ENCODE results near the gene TESMIN.

Gene TESMIN

DNA sequence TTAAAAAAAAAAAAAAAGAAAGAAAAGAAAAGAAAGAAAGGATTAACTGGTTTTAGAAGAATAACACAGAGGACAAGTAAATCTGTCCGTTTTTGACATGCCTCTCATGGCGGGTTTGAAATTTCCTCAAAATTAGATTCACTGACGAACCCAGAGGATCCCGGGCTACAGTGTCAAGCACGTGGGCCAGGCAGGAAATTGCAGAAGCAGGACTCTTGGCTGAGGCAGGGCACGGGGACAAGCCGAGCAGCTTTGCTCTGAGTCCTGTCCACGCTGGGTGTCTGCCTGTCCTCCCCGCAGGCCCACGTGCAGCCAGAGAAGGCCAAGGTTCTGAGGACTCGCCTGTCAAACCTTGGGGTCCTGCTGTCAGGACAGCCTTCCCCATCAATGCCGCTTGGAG lies 42.3 kb downstream of the TESMIN start:
- DNase-seq (ENCODE audit: low spot score) = no peak

DNA sequence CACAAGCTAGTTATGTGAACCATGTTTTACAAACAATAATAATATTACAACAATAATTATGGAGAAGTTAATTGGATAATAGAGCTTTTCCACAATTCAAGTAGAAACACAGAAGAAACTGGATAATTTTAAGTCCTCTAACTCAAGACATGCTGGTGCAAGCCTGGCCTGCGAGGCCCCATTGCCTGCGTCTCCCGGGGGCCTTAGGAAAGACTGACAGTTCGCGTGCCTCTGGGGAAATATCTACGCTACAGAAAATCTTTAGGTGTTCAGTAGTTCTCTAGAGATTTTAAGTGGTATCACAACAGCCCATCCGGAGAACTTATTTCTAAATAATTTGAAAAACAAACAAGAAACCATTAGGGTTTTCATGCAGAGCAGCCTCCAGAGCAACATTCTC lies 43.8 kb downstream of the TESMIN start:
- DNase-seq (ENCODE audit: low spot score) = no peak

DNA sequence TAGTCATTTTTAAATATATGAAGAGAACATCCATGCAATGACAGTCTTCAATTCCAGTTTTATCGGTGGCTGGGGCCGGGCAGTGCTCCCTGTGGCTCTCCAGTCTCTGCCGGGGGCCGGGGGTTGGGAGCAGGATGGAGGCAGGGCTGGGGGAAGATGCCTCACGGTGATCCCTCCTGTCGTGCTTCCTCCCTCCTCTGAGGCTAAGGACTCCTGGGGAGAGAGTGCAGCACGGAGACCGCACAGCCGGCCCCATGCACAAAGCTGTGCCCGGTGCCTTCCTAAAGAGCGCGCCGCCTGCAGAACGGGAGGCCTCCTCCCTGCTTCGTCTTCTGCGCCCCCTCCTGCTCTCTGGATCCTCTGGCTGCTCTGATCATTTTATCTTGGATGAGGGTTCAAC lies 46.4 kb downstream of the TESMIN start:
- no peak for DNase-seq (ENCODE audit: low spot score)

DNA sequence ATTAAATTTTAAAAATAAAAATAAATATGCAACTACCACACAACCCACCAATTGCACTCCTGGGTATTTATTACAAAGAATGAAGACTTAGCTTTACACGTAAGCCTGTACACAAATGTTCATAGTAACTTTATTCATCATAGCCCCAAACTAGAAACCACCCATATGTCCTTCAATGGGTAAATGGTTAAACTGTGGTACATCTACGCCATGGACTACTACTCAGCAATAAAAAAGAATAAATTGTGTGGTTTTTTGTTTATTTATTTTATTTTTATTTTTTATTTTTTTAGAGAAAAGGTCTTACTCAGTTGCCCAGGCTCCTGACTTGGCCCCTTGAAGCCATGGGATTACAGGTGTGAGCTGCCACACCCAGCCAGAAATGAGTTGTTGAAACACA lies 52.3 kb downstream of the TESMIN start:
- DNase-seq (ENCODE audit: low spot score) = no peak

DNA sequence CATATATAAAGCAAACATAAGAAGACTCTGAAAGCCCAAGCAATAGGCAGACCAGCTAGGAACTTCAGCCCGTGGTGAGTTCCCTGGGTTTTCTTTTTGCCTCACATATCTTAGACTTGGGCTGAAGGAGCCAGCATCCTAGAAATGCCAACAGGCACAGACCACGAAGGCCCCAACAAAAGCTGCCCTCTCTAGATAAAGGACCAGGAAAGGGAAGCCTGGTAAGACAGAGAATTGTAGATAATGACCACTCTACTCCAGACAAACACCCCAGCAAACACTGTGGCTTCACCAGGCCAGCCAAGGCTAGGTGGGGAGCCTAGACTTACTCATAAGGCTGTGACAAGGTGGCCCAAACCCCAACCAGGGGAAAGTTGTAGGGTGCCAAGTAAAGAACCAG lies 55.8 kb downstream of the TESMIN start:
- DNase-seq (ENCODE audit: low spot score) = no peak

DNA sequence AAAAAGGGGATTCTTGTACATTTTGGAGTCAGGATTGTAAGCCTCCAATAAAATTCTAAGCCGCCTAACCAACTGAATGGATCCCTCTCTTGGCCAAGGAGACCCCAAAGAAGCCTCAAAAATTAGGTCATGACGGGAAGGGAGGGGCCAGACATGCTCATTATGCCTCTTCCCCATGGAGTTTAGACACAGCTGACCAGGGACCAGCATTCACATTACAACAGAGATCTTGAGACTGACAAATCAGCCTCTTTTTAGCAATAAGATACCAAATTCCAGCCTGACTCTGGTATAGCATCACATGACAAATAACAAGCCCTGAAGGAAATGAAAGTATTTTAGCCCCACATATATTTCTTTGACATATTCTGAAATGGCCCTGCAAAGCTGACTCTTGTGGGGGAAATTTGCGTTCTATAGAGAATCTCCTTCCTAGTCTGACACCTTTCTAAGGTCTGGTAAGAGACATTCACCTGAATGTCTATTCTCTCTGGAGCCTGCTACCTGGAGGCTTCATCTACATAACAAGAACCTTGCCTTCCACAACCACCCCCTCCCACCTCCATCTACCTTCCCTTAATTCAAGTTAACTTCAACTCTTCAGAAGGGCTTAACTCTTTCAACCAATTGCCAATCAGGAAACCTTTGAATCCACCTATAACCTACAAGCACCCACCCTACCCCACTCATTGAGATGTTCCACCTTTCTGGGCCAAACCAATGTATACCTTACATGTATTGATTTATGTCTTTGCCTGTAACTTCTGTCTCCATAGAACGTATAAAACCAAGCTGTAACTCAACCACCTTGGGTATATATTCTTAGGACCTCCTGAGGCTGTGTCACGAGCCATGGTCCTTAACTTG lies 56.7 kb downstream of the TESMIN start:
- no peak for DNase-seq (ENCODE audit: low spot score)

DNA sequence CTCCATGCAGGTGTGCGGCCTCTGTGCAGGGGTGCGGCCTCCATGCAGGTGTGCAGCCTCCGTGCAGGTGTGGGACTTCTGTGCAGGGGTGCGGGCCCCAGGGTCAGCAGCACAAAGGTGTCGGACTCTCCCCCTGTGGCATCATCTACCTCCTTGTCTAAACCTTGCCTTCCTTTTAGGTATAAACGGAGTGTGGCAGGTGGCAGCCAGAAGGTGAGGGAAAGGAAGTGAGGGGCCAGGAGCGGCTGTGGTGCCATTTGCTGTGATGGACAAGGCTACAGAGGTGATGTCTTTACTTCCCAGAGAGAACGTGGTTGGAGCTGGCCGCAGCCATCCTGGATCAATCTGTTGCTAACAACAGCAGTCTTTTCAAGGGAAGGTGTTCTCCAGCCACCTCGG lies 57.8 kb downstream of the TESMIN start:
- DNase-seq (ENCODE audit: low spot score) = no peak

DNA sequence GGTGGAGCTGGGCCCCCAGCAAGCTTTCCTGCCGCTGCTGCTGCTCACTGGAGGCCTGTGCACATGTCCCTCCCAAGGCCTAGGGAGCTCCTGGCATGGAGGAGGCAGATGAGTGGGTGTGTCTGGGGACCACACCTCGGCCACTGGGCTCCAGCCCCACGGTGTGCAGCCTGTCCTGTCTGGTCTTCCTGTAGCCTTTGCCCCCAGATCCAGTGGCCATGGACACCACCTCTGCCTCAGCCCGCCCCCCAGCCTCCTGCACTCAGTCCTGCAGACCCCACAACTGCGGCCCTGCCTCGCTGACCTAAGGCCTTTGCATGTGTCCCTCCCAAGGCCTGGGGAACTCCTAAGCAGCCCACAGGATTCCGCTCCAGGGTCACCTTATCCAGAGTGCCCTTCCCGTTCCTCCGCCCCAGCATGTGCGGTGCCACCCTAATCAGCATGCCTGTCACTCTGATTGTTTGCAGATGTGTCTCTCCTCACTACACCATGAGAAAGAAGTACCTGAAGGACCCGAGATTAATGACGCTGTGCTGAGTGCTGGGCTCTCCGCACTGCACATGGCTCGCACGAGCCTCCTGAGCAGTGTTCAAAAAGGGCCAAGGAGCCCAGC lies 58.3 kb downstream of the TESMIN start:
- DNase-seq (ENCODE audit: low spot score) = no peak

DNA sequence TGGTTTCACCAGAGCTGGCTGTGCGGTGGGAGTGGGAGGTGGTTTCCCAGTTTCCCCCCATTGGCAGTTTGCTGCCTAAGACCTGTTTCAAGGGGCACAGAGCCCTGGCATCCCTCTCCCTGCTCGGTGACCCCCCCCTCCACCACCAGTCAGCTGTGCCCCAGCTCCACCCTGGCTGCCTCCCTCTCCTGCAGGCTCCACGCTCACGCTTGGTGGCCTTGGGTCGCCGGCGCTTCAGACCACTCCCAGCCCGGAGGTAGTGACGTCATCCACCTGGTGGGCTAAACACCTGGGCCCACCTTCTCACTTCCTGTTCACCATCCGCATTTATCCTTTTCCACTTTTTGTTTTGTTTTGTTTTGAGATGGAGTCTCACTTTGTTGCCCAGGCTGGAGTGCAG lies 59.2 kb downstream of the TESMIN start:
- no peak for DNase-seq (ENCODE audit: low spot score)

DNA sequence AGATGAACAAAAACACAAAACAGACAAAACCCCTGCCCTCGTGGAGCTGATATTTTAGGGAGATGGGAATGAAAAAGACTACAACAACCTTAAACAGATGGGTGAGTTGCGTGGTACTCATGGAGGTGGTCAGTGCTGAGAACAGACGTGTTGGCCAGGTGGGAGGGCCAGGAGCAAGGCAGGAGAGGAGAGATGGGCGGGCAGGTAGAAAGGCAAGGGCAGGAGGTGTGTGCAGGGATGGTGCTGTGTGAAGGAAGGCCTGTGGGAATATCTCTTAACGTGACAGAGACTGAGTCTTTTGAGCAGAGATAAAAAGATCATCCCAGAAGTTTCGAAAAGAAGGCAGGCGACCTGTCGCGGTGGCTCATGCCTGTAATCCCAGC lies 59.9 kb downstream of the TESMIN start:
- no peak for DNase-seq (ENCODE audit: low spot score)

DNA sequence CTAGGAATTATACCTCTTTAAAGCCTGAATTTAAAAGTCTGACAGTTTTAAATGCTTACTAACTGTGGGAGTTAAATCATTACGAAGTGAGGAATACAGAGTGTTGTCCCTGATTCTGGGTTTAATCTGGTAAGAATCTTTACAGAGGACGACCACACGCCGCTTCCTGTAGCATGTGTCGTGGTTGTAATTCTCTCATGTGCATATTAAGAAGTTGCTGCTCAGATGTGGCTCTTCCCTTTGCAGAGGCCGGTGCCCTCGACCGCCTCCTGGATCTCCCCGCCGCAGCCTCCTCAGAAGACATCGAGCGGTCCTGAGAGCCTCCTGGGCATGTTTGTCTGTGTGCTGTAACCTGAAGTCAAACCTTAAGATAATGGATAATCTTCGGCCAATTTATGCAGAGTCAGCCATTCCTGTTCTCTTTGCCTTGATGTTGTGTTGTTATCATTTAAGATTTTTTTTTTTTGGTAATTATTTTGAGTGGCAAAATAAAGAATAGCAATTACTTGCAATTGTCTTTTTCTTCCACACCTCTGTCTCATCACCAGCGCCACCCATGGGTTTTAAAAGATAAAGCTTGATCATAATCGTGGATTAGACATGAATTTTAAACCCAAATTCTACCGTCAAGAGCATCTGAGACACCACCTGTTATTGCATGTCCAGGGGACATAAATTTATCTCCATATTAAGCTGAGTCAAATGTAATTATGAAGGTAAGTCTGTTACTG lies 60.5 kb downstream of the TESMIN start:
- peak; percentile 7 for DNase-seq (ENCODE audit: low spot score)

DNA sequence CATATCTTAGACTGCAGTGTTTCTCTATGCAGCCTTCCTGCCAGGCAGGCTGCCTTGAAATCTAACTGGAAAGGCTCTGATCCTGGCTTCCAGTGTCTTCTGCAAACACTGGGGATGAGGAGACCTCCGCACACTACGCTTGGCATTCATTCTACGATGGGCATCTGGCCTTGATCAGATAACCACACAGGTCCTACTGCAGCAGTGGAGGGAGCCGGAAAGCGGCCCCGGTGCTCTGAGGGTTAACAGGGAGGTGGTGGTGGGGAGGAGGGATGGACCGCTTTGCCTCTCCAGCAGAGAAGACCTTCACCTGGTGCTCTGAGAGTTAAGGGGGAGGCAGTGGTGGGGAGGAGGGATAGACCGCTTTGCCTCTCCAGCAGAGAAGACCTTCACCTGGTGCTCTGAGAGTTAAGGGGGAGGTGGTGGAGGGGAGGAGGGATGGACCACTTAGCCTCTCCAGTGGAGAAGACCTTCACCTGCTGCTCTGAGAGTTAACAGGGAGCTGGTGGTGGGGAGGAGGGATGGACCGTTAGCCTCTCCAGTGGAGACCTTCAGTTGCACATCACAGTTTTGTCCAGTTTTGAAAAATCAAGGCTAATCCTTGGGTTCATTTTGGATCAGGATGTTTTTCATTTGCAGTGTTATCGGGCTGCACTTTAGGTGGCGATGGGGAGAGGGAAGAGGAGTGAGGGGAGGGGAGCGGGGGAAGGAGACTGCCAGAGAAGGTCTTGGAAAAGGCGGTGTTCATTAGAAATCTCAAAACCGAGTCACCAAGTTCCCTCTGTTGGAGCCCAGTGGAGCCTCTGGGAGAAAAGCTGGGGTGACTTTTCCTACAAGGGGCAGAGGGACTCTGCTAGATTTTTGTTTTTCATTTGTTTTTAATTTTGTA lies 61.3 kb downstream of the TESMIN start:
- no peak for DNase-seq (ENCODE audit: low spot score)

DNA sequence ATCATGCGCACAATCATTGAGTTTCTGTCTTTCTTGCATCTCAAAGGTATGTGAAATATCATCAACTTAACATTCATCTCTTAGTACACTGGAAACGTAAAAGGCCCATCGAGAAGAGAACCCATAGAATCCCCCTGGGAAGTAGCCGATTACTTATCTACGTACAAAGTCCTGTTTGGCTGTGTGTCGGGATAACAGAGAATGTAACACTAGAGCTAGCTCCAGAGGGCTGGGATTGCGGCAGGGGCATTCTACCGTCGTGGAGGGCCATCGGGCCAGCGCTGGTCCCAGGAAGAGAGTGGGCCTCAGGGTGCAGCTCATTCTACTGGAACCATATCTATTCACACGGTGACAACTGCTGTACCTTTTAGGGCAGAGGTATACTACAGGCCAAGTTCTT lies 62.4 kb downstream of the TESMIN start:
- DNase-seq (ENCODE audit: low spot score) = no peak

DNA sequence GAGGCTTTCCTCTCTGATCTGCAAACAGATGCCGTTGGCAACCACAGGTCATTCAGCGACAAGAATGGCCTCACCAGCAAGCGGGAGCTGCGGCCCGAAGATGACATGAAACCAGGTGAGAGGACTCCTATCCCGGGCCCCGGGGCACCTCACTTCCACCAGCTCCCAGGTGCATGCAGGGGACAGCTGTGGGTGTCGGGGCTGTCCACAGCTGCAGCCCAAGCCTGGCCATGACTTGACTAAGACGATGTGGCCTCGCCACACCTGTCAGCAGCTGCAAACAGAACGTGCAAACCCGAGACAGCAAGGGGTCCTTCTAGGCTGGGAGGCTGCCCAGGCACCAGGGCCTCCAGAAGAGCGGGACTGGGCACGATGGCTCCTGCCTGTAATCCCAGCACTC lies 63.3 kb downstream of the TESMIN start:
- no peak for DNase-seq (ENCODE audit: low spot score)

DNA sequence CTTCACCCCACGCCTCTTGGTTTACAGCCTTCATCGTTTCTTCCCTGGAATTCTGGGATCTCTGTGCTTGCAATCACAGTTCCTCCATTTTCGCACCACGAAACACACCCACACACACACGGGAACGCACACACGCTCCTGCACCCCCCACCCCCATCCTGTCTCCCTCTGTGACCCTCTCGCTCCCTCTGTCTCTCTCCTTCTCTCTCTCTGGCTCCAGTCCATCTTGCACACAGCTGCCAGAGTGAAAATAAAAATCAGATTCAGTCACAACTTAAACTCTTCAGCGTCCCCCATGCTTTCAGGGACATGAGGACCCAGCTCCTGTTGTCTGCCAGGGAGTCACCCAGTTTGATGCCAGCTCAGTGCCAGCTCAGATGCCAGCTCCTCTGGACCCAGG lies 64.0 kb downstream of the TESMIN start:
- no peak for DNase-seq (ENCODE audit: low spot score)

DNA sequence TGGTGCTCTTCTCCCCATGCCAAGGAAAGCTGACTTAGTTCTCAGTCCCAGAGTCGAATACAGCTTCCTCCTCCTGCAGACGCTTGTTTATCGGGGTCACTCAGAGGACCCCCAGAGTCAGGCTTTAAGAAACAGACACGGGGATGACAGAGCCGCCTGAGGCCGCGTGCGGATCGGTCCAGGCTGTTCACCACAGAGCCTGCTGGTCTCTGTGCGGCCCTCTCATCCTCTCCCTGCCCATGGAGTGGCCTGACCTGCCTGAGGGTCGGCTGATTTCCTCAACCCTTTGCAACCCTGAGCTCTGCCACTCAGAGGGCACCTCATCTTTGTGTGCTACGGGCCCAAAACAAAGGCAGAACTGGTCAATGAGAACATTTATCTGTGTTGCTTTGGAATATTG lies 64.8 kb downstream of the TESMIN start:
- no peak for DNase-seq (ENCODE audit: low spot score)

DNA sequence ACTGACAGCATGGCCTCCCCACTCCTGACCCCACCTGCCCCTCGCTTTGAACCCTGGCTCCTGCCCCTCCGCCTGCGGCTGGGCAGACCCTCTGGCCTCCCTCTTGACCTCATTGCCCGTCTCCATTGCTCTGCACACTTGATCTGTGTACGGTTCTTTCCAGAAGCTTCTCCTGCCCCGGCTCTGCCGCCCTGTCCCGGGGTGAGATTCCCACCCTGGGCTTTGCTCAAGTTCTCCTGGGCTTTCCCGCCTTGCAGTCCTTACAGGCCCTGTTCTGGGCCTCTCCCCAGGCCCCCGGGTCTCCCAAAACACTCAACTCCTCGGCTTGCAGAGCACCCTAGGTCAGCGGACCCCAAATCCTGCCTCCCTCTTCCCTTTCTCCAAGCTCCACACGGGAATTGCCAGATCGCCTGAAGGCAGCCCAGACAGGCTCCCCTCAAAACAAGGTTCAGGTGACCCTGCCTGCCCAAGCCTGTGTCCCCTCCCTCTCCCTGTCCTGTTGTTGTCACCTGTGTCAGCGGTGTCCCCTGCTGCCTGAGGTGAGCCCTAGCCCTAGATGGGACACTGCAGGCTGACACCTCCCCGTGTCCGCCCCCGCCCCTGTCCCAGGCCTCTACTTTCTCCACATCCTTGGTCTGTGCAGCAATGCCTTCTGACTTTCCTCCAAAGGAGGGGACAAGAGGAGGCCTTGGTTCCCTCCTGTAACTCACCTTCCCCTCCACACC lies 65.5 kb downstream of the TESMIN start:
- DNase-seq (ENCODE audit: low spot score) = no peak

DNA sequence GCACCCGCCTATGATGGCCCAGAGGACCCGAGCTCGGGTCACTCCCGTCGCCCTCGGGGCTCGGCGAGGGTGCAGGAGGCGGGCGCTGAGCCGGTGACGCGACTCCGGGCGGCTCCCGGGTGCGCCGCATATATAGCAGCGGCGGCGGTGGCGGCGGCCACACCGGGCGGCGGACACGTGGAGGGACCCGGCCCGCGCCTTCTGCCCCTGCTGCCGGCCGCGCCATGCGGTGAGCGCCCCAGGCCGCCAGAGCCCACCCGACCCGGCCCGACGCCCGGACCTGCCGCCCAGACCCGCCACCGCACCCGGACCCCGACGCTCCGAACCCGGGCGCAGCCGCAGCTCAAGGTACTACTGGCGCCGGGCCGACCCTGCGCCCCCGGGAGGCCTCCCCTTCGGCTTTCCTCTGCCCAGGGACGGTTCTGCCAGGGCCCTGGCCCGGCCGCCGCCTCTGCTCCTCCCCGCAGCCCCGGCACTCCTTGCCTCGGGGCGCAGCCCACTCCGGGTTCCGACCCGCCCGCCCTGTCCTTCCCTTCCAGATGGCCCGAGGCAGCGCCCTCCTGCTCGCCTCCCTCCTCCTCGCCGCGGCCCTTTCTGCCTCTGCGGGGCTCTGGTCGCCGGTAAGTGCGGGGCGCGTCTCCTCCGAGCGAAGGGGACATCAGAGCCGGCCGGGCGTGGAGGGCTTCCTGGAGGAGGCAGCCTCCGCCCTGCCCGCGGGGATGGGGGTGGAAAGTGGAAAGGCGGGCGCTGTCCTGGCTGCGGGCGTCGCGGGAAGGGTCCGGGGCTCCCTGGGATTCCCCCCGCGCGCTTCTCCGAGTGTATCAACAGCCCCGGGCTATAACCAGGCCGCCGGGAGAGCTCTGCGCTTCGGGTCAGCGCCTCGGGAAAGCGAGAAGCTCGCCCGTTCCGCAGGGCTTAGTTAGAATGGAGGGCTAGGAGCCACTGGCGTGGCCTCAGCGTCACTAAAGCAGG lies 66.6 kb downstream of the TESMIN start, which contains the start of gene GAL:
TSS of gene GAL (plus strand) at position 160 of the 972 bp plus-strand sequence. CDS start at position 540, 380 bp downstream.
- DNase-seq (ENCODE audit: low spot score) = no peak

DNA sequence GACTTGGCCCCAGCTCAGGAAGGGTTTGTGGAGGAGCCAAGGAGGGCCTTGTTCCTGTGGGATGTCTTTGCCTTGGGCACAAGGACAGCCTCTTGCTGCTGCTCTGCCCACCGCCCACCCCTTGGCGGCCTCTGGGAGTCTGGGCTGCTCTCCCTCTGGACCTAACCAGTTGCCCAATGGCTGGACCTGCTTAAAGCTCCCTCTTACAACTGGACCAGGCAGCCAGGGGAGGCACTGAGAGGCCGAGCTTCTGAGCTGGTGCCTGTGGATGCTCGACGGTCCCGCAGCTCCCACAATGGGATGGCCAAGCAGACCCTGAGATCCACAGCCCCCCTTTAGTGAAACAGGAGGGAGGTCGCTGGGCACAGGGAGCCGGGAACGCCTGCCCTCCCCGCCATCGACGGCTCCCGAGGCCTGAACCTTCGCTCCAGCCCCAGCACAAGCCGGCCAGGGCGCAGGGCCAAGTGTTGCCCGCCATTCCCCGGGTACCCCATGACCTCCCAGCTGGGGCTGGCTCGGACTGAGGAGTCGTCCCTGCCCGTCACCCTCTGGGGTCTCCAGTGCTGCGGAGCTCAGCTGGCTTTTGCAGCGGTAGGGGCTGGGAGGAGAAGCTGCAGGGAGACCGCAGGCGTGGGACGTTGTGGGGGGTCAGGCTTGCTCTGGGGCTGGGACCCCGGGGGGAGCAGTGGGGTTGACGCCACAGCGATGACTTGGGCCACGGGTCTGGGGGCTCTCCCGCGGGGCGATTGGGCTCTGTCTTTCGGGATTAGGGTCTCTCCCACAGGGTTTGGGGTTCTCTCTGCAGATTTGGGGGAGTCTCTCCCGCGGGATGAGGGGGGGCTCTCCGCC lies 67.6 kb downstream of the TESMIN start:
- DNase-seq (ENCODE audit: low spot score) = no peak
